ENCODE measurements around the gene CDH13.

Gene CDH13

DNA sequence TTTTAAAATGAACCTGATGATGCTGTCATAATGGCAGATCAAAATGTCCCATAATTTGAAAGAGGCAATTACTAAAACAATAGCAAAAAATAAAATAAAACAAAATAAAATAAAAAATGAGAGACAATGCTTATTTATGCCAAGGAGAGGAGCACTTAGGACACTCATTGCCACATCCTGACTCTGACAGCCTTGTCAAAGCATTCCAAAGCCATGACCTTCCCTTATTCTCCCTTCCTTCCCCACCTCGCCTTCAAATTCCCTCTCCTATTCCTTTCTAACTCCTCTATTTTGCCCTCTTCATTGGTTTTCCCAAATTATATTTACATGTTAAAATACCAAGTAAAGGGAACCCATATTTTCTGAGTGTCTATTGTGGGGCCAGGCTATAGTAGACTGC, 220.0 kb downstream of the CDH13 start:
- DNase-seq (ENCODE audit: low read depth) = no peak

DNA sequence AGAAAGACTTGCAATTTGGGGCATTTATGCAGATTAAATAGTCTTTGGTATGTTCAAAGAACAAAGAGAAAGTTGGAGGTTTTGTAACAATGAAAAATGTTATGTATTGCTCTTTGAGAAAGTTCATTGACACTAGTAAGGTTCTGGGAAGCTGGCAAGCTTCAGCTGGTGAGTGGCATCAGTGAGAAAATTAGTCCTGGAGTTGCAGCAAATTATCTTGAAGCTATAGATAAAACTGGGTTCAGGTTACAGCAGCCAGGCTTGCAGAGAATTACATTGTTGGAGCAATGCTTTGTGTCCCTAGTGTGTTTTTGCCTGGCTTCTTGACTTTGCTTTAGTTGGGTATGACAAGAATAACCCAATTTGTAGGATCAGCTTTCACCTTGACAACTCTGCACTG, 221.2 kb downstream of the CDH13 start:
- DNase-seq (ENCODE audit: low read depth) = no peak

DNA sequence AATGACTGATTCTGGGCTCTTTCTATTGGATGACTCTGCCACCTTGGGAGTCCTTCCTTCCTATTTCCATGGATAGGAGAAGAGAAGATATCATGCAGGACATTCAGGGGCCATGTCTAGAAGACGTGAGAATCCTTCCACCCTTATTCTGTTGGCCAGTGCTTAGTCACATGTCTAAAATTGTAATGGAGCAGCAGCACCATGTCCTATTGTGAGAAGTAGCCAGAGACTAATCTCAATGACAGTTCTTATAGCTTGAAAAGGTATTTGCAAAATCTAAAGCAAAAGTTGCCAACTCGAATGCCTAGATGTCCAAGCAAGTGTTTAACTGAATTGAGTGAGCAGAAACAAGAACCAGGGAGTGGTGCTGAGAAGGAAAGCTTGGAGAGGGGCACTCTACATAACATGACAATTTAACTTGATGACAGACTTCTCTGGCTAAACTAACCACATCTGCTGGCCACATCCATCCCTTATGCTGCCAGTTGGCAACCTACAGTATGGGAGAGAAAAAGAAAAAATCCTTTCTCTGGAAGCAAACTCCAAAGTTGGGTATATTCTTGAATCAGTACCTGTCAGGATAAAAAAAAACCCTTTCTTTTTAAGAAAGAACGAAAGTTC, 225.7 kb downstream of the CDH13 start:
- DNase-seq (ENCODE audit: low read depth) = no peak

DNA sequence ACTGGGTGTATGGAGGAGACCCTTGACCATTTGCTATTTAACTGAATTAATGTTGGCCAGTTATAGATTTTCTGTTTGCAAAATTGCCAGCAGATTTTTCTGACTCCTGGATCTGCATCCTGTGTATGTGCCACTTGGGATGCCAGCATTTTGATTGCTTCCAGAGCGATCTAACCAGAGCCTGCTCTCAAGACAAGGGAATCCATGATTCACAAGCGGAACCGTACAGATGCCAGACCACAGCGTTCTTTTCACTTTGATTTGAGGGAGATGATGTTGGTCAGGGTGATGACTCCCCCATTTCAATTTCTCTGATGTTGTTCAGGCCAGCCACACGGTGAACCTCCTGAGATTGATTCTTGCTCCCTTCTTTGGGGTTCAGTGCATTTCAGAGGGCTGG, 228.7 kb downstream of the CDH13 start:
- DNase-seq (ENCODE audit: low read depth) = peak; percentile 56

DNA sequence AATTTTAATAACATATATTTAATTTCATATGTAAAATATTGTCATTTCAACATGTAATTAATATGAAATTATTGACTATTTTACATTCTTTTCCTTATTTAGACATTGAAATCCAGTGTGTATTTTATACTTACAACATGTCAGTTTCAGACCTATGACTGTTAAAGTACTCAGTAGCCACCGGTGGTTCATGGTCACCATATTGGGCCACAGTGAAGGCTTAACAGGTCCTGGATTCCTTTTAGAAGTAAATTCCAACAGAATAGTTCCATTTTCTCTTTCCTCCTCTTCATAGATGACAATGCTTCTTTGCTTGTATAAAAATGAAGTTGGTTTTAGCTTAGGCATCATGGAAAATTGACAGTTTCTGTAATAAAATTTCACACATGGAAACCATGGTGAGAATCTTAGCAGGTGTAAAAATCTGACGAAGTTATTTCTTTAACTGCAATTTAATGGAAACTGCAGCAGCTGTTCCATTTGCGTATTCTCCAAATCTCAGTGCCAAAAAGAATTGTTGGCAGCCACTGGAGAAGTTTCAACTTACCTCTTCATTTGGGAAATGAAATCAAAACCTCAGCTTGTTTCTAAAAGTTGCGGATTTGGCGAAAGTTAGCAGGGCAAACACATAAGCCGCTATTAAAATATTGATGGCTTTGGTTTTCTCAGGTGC, 231.1 kb downstream of the CDH13 start:
- DNase-seq (ENCODE audit: low read depth) = no peak

DNA sequence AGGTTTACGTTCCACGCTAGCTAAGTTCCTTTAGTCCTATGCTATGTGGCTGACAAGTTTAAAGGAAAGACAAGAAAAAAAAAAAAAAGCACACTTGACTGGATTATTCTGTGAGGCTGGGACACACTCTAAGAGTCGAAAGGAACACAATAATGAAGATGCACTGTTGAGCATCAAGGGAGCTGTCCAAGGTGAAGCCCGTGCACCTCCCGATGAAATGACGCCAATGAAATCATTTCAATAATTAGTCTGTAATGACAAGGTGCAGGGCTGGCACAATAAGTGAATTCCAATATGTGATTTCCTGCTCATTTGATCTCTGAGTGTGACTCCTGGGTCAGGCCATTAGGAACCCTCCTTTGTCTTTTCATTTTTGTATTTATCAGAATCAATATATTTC, 232.9 kb downstream of the CDH13 start:
- no peak for DNase-seq (ENCODE audit: low read depth)

DNA sequence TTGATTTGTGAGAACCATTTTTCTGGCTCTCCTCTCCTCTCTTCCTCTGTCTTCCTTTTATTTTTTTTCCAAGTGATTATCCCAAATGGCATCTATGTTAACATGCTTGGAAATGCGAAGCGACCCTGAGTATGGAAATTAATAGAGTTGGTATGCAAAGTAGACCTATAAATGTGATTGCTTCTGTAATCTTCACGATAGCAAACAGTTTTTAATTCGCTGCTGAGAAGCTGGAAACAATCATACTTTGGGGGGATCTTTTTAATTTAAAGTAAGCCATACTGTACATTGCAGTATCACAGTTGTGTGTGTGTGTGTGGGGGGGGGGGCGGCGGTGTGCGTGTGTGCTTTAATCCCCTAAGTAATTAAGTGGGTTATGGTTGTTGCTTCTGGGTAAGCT, 233.3 kb downstream of the CDH13 start:
- no peak for DNase-seq (ENCODE audit: low read depth)

DNA sequence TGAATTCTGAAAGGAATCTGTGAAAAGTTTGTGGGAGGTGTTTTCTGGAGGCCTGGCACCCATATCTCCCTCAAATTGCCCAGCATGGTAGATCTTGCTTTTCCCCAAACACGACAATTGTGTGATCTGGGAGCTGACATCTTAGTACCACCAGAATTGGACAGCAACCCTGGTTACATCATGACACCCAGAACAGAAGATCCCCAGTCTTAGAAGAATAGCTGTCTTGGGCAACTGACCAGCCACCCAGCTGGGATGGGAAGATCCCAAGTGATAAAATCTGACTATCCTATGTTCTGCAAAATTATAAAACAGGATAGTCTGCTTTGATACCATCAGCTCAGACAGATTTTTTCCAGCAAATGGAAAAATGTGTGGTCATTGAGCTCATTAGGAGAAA, 235.3 kb downstream of the CDH13 start:
- DNase-seq (ENCODE audit: low read depth) = no peak

DNA sequence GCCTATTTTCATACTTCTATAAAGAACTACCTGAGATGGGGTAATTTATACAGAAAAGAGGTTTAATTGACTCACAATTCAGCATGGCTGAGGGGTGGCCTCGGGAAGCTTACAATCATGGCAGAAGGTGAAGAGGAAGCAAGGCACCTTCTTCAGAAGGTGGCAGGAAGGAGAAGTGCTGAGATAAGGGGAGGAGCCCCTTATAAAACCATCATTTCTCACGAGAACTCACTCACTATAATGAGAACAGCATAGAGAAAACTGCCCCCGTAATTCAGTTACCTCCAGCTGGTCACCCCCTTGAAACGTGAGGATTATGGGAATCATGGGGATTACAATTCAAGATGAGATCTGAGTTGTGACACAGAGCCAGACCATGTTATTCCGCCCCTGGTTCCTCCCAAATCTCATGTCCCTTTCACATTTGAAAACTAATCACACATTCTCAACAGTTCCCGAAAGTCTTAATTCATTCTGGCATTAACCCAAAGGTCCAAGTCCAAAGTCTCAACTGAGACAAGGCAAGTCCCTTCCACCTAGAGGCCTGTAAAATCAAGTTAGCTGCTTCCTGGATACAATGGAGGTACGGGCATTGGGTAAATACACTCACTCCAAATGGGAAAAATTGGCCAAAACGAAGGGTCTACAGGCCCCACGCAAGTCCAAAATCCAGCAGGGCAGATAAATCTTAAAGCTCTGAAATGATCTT, 237.7 kb downstream of the CDH13 start:
- DNase-seq (ENCODE audit: low read depth) = no peak

DNA sequence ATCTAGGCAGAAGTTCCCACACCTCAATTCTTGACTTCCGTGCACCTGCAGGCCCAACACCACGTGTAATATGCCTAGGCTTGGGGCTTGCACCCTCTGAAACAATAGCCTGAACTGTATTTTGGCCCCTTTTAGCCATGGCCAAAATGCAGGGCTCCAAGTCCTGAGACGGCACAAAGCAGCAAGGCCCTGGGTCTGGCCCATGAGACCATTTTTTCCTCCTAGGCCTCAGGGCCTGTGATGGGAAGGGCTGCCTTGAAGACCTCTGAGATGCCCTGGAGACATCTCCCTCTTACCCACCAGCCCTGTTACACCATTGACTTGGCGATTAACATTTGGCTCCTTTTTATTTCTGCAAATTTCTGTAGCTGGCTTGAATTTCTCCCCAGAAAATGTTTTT, 238.6 kb downstream of the CDH13 start:
- DNase-seq (ENCODE audit: low read depth) = no peak

DNA sequence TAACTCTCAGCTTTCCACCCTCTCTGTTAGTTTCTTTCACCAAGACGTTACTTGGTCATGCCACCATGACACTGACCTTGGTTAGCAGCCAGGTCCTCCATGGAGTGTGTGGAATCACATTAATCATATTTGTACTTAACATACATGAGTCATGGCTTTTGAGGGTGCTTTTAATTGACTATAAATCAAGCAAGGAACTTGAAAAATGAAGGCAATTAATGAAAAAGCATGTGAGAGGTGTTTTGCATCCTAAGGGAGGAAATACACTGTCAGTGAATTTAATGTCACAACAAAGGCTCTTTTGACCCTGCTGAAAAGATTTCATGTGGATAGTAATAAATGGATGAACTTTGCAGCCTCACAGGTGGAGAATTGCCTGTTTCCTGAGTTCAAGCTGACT, 240.7 kb downstream of the CDH13 start:
- DNase-seq (ENCODE audit: low read depth) = no peak

DNA sequence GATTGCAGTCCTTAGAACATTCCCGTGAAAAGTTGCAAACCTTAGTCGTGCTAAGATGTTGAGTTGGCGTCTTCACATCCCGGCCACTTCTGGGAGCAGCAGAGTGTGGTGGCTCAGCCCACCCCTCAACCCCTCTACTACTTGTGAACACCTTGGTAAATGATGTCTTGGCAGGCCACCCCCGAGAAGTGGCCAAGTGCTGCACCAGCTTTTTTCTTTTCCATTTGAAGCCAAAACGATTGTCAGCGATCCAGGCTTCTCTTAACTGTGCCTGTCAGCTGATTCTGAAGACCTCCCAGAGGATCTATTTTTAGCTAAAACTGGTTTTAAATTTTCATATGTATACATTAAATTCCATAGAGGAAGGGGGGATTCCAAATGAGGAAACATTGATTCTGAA, 247.5 kb downstream of the CDH13 start:
- DNase-seq (ENCODE audit: low read depth) = no peak

DNA sequence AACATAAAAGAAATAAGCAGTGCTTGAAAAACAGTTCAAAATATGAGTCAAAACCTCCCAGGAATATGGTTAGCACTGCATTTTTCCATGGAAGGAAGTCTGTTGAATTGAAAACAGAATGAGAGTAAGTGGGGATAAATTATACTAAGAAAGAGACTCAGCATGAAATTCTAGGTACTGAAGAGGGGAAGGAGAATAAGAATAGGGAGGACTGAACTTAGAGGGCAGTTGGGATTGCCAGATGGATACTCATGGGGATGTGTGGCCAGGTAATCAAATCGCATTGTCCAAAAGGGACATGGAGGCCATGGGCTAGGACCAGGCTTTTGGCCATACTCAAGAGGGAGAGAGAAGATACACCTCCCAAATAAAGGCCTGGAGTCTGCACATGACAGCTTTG, 247.9 kb downstream of the CDH13 start:
- no peak for DNase-seq (ENCODE audit: low read depth)

DNA sequence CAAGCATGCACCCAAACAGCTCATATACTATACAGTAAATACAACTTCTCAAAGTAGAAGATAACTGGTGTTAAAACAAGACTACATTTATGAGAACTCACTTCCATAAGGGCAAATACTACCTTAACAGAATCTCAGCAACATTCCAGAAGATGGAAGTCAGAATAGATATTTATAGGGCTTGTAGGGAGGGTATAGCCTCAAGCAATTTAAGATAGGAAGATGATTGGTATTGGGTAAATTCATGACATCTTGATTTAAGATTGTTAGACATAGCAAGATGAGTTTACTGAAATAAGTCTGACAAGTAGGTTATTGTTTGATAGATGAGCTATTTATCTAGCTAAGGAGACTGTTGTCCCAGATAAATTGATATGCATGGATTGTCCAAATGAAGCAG, 250.2 kb downstream of the CDH13 start:
- DNase-seq (ENCODE audit: low read depth) = no peak

DNA sequence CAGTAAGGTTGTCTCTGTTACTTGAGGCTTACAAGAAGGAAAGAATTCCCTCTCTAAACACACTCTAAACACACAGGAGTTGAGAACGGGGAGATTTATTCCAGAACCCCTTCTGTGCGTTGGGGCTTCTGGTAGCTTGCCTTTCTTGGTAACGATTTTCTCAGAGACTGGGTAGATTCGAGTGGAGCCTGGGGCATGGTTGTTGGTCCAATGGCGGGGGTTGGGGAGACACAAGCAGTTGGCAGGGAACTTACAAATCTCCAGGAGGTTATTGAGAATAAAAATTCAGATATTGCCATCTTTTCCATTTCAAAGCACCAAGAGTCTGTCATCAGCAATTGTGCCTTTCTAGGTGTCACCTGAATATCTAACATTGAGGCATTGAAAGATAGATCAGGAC, 251.7 kb downstream of the CDH13 start:
- no peak for DNase-seq (ENCODE audit: low read depth)

DNA sequence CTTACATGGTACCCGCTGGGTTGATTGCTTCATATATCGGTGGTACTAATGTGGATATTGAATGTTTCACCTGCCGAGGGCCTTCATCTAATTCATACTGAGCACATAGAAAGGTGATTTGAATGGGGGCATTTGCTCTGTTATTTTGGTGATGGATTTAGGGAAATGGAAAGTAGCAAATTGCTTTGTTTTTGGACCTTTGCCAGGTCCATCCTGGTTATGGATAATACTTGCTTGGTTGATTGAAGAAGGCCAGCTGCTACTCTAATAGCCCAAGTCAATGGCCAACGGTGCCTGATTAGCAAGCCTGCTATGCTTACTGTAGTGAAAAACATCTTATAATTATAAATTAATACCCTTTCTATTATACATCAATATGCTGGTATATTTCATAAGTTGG, 253.6 kb downstream of the CDH13 start:
- no peak for DNase-seq (ENCODE audit: low read depth)

DNA sequence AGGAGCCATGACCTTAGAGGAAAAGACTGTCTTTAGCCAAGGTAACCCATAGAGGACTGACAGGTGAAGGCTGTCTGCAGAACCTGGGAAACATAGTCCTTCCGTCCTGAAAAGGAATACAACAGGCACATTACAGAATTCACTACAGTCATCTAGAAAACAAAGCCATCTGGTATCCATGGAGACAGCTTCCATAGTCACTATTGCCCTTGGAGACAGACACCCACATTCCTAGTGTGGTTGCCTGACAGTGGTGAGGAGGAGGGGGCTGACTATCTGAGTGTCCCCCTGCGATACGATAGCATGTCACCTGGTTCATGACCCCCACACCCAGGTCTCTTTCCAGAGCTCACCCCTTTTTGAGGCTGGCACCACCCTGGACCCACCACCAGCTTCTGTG, 254.7 kb downstream of the CDH13 start:
- no peak for DNase-seq (ENCODE audit: low read depth)

DNA sequence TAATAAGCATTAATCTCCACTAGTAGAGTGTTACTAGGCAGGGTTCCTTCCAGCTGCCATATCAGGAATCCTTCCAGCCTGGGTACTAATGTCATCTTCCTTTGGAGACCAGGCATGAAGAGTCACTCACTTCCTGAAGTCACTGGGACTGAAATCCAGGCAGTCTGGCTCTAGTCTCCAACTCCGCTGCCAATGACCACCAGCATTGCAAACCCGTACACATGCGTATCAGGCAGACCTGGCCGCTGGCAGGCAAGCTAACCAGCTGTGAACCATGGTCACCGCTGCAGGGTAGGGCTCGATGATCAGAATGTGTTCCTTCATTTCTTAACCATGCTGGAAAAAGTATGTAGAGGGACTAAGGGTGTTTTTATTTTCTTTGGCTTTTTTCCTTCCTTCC, 255.5 kb downstream of the CDH13 start:
- DNase-seq (ENCODE audit: low read depth) = no peak

DNA sequence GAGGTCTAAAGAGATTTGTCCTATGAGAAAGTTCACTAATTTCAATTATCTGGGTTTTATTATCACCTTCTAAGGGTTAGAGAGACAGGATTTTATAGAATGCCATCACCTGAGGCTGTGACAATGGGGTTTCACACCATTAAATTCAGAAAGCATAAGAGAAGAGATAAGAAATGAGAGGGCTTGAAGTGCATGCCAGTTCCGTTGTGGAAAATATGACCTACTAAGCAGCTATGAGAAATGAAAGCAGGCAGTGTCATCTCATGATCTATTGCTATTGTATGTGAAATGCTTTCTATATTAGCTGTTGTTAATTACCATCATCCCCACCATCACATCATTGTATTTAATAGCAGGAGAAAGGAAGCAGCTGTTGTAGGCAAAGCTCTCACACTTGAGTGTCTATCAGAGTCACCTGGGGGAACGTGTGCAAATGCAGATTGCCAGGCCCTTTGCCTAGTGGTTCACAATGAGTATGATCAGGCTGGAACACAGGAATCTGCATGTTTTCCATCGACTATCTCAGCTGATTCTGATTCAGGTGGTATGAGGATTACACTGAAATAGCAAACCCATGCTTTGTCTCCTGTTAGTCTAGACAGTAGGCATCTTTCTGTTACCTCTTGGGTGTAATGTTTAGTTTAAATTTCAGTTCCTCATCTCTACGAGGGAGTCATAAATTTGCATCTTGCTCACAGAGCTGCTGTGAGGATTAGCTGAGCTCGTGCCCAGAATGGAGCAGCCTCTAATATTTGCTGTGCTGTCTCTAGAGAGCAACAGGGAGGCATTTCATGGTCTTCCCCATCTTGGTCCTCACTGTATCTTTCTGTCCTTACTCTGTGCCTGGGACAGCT, 256.4 kb downstream of the CDH13 start:
- no peak for DNase-seq (ENCODE audit: low read depth)

DNA sequence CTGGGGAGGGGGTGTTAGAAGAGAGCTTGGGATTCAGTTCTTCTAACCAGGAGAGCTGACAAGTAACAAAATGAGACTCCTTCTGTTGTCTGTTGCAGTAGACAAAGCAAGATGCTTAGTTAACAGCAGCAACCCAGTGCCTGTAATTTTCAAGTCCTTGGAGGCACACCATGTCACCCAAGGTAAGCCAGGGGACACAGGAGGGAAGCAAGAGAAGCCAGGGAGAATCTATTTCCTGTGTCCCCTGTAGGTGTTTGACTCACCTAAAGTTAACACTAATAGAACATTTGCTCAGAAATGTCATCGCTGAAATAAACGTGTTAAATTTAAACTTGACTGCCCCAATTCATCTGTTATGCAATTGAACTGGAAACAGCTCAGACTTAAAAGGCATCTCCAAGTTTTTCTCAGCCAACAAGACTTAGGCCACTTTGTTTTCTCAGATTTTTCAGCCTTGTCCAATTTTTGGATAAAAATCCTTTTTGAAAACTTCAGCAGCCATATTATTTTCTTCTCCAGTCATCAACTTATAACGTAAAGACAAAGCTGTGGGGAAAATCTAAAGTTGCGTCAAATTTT, 257.6 kb downstream of the CDH13 start:
- DNase-seq (ENCODE audit: low read depth) = no peak

DNA sequence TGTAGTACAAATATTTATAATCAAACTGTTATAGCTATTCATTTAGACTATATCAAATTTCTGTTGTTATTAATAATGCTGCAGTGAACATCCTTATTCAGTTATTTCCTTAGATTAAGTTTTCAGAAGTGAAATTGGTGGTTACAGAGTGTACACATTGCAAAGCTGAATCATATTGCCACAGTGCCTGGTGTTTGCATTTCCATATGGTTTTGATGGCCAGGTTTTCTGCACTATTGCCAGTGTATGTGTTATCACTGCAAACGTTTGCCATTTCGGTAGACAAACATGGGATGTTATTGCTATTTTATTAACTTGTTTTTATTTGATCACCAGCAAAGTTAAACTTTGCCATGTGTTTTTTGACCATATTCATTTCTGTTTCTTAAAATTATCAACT, 259.4 kb downstream of the CDH13 start:
- no peak for DNase-seq (ENCODE audit: low read depth)

DNA sequence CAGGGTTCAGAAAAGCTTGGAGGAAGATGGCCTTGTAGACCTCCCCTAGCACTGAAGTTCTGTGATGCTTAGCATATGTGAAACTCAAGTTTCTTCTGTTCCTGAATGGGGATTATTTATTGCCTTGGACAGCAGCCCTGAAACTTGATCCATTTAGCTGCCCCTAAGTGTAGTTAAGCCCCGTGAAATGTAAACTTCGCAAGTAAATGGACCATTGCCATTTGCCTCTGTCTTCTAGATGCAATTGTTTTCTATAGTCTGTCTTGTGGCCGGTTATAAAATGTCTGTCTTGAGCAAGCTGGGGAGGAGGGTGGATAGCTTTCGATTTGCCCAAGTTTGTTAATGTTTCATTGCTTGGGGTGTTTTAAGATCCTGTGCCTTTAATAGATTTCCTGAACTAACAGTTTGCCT, 261.8 kb downstream of the CDH13 start:
- DNase-seq (ENCODE audit: low read depth) = peak; percentile 65

All from GM04504 (cell line).